Measurements from ENCODE around the gene PRDX6.
"Not testable (repeated sequence)": the region's sequence is repeated elsewhere in the genome, so short reads cannot be mapped to it uniquely, and the experiment has no call there.

Gene PRDX6

GRCh38 chr1:173496757-173497320 lies 19.7 kb downstream of the PRDX6 start:
- DNase-seq (ENCODE audit: low read depth) = no peak

GRCh38 chr1:173499729-173500128 lies 22.6 kb downstream of the PRDX6 start:
- no peak for DNase-seq (ENCODE audit: low read depth)

GRCh38 chr1:173502104-173502503 lies 25.0 kb downstream of the PRDX6 start:
- DNase-seq (ENCODE audit: low read depth) = no peak

- DNase-seq (ENCODE audit: low read depth) = peak; percentile 44
Observed at GRCh38 chr1:173503391-173503790, 26.3 kb downstream of the PRDX6 start.

GRCh38 chr1:173504268-173504667 lies 27.1 kb downstream of the PRDX6 start:
- DNase-seq (ENCODE audit: low read depth) = no peak

GRCh38 chr1:173505391-173505790 lies 28.3 kb downstream of the PRDX6 start:
- DNase-seq (ENCODE audit: low read depth) = no peak

- no peak for DNase-seq (ENCODE audit: low read depth)
Observed at GRCh38 chr1:173506437-173506836, 29.3 kb downstream of the PRDX6 start.

- DNase-seq (ENCODE audit: low read depth) = peak; percentile 73
Observed at GRCh38 chr1:173507205-173507846, 30.2 kb downstream of the PRDX6 start.

- no peak for DNase-seq (ENCODE audit: low read depth)
Observed at GRCh38 chr1:173507847-173508209, 30.7 kb downstream of the PRDX6 start.

GRCh38 chr1:173508541-173508940 lies 31.4 kb downstream of the PRDX6 start:
- no peak for DNase-seq (ENCODE audit: low read depth)

- DNase-seq (ENCODE audit: low read depth) = no peak
Observed at GRCh38 chr1:173509797-173510196, 32.7 kb downstream of the PRDX6 start.

- DNase-seq (ENCODE audit: low read depth) = not testable (repeated sequence)
Observed at GRCh38 chr1:173514503-173514902, 37.4 kb downstream of the PRDX6 start.

GRCh38 chr1:173520799-173521198 lies 43.7 kb downstream of the PRDX6 start:
- DNase-seq (ENCODE audit: low read depth) = no peak

- DNase-seq (ENCODE audit: low read depth) = no peak
Observed at GRCh38 chr1:173523329-173523728, 46.2 kb downstream of the PRDX6 start.

- DNase-seq (ENCODE audit: low read depth) = no peak
Observed at GRCh38 chr1:173525926-173526325, 48.8 kb downstream of the PRDX6 start.

GRCh38 chr1:173527151-173527826 lies 50.2 kb downstream of the PRDX6 start:
- peak; percentile 11 for DNase-seq (ENCODE audit: low read depth)

- no peak for DNase-seq (ENCODE audit: low read depth)
Observed at GRCh38 chr1:173529106-173529505, 52.0 kb downstream of the PRDX6 start.

GRCh38 chr1:173530795-173531693 lies 53.9 kb downstream of the PRDX6 start:
- DNase-seq (ENCODE audit: low read depth) = no peak

- peak; percentile 4 for DNase-seq (ENCODE audit: low read depth)
Observed at GRCh38 chr1:173532237-173532636, 55.1 kb downstream of the PRDX6 start.

- no peak for DNase-seq (ENCODE audit: low read depth)
Observed at GRCh38 chr1:173536223-173536622, 59.1 kb downstream of the PRDX6 start.
